Fibroblast of lung (primary cell): Measurements from ENCODE around the gene LOXHD1. TPM values are rescaled to one million over a fixed set of nuclear protein-coding genes. Genes with fewer than 3 reads are reported as not detected.

Source experiments
- DNase-seq, 2 donors: peaks; one replicate each; pipeline versions ENCODE4 v3.0.0 to v3.0.0-alpha.2; 2010; ENCODE audit warnings: low read depth in 2 of 2
- H2AFZ ChIP-seq: 2 replicates; pipeline ENCODE4 v1.5.1; 2012; ENCODE audit warnings: low read length, control low read depth, inconsistent platforms
- H3K27ac ChIP-seq: 2 replicates; pipeline ENCODE4 v1.5.1; 2011; ENCODE audit warnings: low read length, control low read depth; ENCODE audit not compliant: insufficient read depth
- H3K27me3 ChIP-seq: 2 replicates; pipeline ENCODE4 v1.5.1; 2011; ENCODE audit warnings: mild to moderate bottlenecking, low read length; ENCODE audit not compliant: control insufficient read depth, insufficient read depth
- H3K36me3 ChIP-seq: 2 replicates; pipeline ENCODE4 v1.5.1; 2011; ENCODE audit warnings: low read length; ENCODE audit not compliant: control insufficient read depth, insufficient read depth
- H3K4me1 ChIP-seq: 2 replicates; pipeline ENCODE4 v1.5.1; 2011; ENCODE audit warnings: low read length; ENCODE audit not compliant: control insufficient read depth, insufficient read depth; ENCODE audit errors: extremely low read depth
- H3K4me2 ChIP-seq: 2 replicates; pipeline ENCODE4 v1.5.1; 2011; ENCODE audit warnings: low read length, control low read depth; ENCODE audit not compliant: insufficient read depth; ENCODE audit errors: extremely low read depth
- H3K4me3 ChIP-seq, 4 experiments: fragments of 200-600 bp in 1 of 4; sonication (generic) in 1 of 4; replicated peaks in 1 of 4; 2 replicates each; pipeline ENCODE4 v1.5.1; 2011 to 2016; ENCODE audit warnings: low read length in 4 of 4, low read depth in 3 of 4, mild to moderate bottlenecking in 3 of 4, control low read depth in 2 of 4, inconsistent platforms in 1 of 4, mixed read lengths in 1 of 4; ENCODE audit not compliant: insufficient read depth in 1 of 4; ENCODE audit errors: control extremely low read depth in 1 of 4
- H3K79me2 ChIP-seq: 2 replicates; pipeline ENCODE4 v1.5.1; 2012; ENCODE audit warnings: mild to moderate bottlenecking, low read length, inconsistent platforms; ENCODE audit not compliant: control insufficient read depth, insufficient read depth
- H3K9ac ChIP-seq: 2 replicates; pipeline ENCODE4 v1.5.1; 2011; ENCODE audit warnings: mild to moderate bottlenecking, low read length, control low read depth; ENCODE audit not compliant: insufficient read depth
- H3K9me3 ChIP-seq: 2 replicates; pipeline ENCODE4 v1.5.1; 2012; ENCODE audit warnings: low read depth, low read length; ENCODE audit not compliant: control insufficient read depth, insufficient read depth
- H4K20me1 ChIP-seq: 2 replicates; pipeline ENCODE4 v1.5.1; 2011; ENCODE audit warnings: low read length; ENCODE audit not compliant: control insufficient read depth, insufficient read depth; ENCODE audit errors: extremely low read depth
- CTCF ChIP-seq, 2 donors: IDR thresholded peaks in 1 of 2; conservative IDR thresholded peaks in 1 of 2; 1 replicate in 1 of 2; 2 replicates in 1 of 2; pipeline ENCODE4 v1.5.1; 2011 to 2012; ENCODE audit warnings: low read length in 2 of 2, control low read depth in 1 of 2, inconsistent platforms in 1 of 2, low read depth in 1 of 2, mild to moderate bottlenecking in 1 of 2
- EZH2 ChIP-seq: IDR thresholded peaks from 2 replicates; pipeline ENCODE4 v1.5.1; 2012; ENCODE audit warnings: low read length, control low read depth, mild to moderate bottlenecking; ENCODE audit errors: missing control alignments
- polyA plus RNA-seq, 2 donors: library from polyadenylated mRNA; depleted of rRNA in 1 of 2; stranded (reverse) in 1 of 2; unstranded in 1 of 2; fragments of >200 nt; gene quantifications; 2 replicates each; pipeline ENCODE4 v1.2.1, GENCODE V29; 2011 to 2012; ENCODE audit warnings: missing spikeins in 1 of 2
- total RNA-seq: library from RNA; depleted of rRNA; stranded (reverse); fragments of >200 nt; gene quantifications from 2 replicates; pipeline ENCODE4 v1.2.1, GENCODE V29; 2014

The LOXHD1 gene
- total and polyA plus RNA-seq, 2 donors (not counting 1 experiment from before 2014, with no cell fraction given): not detected

- no peak overlapping the region for H2AFZ ChIP-seq
- no peak for TF ChIP-seq EZH2
- no peak overlapping the region for H3K4me2 ChIP-seq
- no peaks in the 10 kb centered on the region for H3K4me1 ChIP-seq
- H3K36me3 ChIP-seq: no peaks in the 10 kb centered on the region
- H3K27me3 ChIP-seq: no peaks in the 10 kb centered on the region
- no peaks in the 10 kb centered on the region for H3K79me2 ChIP-seq
- H3K9me3 ChIP-seq: no peaks in the 10 kb centered on the region
- no peak overlapping the region for H3K4me3 ChIP-seq
- H4K20me1 ChIP-seq: no peaks in the 10 kb centered on the region
- no peak overlapping the region for H3K9ac ChIP-seq
- no peak overlapping the region for H3K27ac ChIP-seq
- DNase-seq: peak; percentile 8 to 71
These were observed 19.3 kb upstream of the LOXHD1 start for GRCh38 chr18:46676182-46676835.

- Histone ChIP-seq H3K9me3 (no peaks in the 10 kb centered on the region), H3K27me3 (no peaks in the 10 kb centered on the region), H3K27ac (no peak overlapping the region), H4K20me1 (no peaks in the 10 kb centered on the region), H2AFZ (no peak overlapping the region), H3K4me1 (no peaks in the 10 kb centered on the region), H3K4me3 (no peak overlapping the region), H3K4me2 (no peak overlapping the region), H3K79me2 (no peaks in the 10 kb centered on the region), H3K36me3 (no peaks in the 10 kb centered on the region), H3K9ac (no peak overlapping the region)
- no peak for TF ChIP-seq CTCF (conservative IDR thresholded peaks at IDR 0.05 in 1 of 2, IDR thresholded peaks at IDR 0.05 in 1 of 2; ENCODE audit: low read depth in 1 of 2, low read length in 2 of 2)
- TF ChIP-seq EZH2: no peak
- DNase-seq: no peak
These were observed 18.1 kb upstream of the LOXHD1 start for GRCh38 chr18:46675112-46675511.

GRCh38 chr18:46672062-46672970, 15.3 kb upstream of the LOXHD1 start:
- H3K27me3 ChIP-seq: peaks cover 2% of the 10 kb centered on the region
- H3K36me3 ChIP-seq: no peaks in the 10 kb centered on the region
- no peaks in the 10 kb centered on the region for H3K4me1 ChIP-seq
- H3K4me2 ChIP-seq: no peak overlapping the region
- no peaks in the 10 kb centered on the region for H4K20me1 ChIP-seq
- H3K79me2 ChIP-seq: no peaks in the 10 kb centered on the region
- H3K27ac ChIP-seq: no peak overlapping the region
- DNase-seq: peak in 1 of 2 donors; percentile 58
- no peak overlapping the region for H2AFZ ChIP-seq
- no peak overlapping the region for H3K4me3 ChIP-seq
- no peaks in the 10 kb centered on the region for H3K9me3 ChIP-seq
- no peak for TF ChIP-seq EZH2
- no peak for TF ChIP-seq CTCF (conservative IDR thresholded peaks at IDR 0.05 in 1 of 2, IDR thresholded peaks at IDR 0.05 in 1 of 2; ENCODE audit: low read depth in 1 of 2, low read length in 2 of 2)
- H3K9ac ChIP-seq: no peak overlapping the region
